T-helper 22 cell (primary cell): ENCODE data around the gene MAGEA4.

ENCODE experiments used
- DNase-seq: peaks from one replicate; pipeline ENCODE4 v3.0.0-alpha.2; 2020; ENCODE audit warnings: low read depth

The MAGEA4 gene

DNA sequence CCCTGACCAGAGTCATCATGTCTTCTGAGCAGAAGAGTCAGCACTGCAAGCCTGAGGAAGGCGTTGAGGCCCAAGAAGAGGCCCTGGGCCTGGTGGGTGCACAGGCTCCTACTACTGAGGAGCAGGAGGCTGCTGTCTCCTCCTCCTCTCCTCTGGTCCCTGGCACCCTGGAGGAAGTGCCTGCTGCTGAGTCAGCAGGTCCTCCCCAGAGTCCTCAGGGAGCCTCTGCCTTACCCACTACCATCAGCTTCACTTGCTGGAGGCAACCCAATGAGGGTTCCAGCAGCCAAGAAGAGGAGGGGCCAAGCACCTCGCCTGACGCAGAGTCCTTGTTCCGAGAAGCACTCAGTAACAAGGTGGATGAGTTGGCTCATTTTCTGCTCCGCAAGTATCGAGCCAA, 11.0 kb downstream of the MAGEA4 start:
- no peak for DNase-seq

DNA sequence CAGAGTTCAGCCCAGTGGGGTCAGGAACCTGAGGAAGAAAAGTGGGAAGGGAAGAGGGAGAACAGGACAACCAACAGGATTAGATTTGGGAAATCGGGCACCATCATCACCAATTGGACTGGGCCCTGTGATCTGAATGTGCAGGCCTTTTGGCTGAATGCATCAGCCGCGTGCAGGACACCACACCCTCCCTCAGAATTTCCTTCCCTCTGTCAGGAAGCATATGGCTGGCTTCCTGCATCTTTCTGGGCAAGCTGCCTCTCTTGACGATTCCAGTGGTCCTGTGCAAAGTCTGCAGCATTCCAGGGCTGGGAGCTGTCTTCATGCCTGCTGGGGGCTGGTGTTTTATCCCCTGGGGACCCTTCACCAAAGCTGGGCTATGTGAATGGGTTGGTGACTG, 16.4 kb downstream of the MAGEA4 start:
- no peak for DNase-seq

DNA sequence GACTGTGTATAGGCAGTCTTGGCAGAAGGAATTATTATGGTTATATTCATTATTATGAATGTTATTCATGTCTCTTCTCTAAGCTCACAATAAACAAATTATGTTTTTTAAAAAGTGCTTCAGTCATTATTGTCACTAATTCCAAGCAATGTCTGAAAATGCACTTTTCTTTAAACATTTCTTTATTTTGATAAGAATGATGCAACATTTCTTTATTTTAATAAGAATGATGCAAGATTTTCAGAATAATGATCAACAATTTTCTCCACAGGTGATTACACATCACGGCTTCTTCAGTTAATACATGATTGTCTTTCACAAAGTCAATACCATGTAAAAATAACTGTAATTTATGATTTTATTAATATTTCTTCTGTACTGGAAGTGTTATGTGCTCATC, 22.7 kb downstream of the MAGEA4 start:
- DNase-seq, result no peak

DNA sequence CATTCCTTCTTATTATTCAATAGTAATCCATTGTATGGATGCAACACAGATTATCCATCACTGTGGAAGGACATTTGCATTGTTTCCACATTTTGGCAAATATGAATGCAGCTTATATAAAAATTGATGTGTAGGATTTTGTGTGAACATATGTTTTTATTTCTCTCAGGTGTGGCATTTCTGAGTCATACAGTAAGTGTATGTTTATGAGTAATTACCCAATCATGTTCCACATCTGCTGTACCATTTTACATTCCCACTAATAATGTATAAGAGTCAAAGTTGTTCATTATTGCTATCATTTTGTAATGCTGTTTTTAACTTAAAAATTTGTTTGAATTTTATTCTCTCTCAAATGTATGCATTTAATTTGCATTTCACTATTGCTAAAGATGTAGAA, 25.5 kb downstream of the MAGEA4 start:
- DNase-seq, result no peak

DNA sequence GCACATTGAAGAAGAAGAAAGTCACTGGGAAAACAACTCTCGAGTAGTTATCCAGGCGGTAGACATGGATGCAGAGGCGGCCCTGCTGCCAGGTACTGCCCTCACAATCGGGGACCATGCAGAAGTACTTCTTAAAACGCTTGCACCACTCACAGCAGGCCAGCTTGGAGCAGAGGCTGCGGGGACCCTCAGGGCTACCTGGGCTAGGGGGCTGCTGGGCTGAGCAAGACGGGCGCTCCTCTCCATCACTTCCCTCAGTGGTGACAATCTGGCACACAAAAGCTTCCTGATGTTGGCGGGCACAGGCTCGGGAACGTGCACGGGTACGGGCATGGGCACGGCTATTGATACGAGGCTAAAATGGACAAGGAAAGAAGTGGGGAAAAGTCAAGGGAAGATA, 42.0 kb downstream of the MAGEA4 start:
- no peak for DNase-seq

DNA sequence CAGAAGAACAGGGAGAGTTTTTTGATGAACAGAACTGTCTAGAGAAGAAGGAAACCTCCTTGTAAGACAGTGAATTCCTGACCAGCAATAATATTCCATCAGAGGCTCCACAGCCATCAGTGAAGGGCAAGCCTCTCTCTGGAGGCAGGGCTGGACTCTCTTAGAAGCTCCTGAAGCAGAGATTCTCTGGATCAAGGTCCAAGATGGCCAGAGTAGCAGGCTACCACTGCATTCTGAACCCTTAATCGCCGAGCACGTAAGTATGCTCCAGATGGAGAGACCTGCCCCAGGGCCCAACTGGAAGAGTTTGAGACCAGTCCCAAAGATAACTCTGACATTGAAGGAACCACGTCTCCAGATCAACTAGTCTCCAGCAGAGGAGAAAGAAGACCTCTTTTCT, 45.4 kb downstream of the MAGEA4 start:
- DNase-seq, result no peak

DNA sequence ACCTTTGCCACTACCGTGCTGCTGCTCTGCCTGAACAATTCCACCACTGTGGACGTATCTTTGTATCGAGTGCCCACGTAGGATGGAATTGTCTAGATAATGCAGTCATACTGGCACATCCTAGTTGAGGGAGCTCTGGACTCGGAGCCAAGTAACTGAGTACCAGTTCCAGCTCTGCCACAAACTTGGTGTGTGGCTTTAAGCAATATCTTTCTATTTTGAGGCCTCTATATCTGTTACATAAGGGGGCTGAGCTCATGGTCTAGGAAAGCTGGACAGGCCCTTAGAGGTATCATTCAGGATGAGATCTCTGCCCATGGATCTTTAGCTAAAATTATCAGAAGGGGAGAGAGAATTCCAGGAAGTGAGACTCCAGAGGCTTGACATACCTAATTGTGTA, 49.3 kb downstream of the MAGEA4 start:
- no peak for DNase-seq

DNA sequence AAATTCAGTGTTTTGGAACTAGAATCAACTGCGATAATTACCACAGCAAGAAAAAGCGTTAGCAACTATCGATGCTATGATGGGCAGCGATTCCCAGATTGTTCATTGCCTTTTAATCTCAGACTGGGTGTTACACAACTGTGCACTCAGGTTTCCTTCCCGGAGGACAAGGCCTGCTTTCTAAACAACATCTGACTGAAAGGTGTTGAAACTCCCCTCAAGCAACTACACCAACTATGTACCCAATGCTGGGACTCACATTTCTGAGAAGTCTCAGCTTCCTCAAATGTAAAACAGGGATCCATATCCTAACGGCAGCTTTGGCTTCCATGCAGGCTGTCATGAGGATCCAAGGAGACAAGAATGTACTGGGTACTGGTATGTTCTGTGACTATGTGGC, 53.5 kb downstream of the MAGEA4 start:
- no peak for DNase-seq

DNA sequence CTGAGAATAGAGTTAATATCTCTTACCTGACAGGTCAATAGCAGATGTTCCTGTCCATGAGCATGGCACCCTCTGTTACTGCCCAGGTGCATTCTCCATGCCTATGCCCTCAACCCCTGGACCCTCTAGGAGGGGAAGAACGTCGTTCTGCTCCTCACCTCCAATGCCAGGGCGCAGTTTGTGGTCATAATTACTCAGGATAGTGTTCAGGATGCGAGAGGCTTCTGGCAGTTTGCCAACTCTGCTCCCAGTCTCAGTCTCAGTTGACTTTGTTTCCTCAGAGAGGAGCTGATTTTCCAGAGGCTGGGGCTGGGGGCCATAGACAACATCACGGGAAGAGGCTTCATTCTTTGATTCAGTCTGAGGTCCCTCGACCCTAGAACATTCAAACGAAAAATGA, 57.3 kb downstream of the MAGEA4 start:
- no peak for DNase-seq

DNA sequence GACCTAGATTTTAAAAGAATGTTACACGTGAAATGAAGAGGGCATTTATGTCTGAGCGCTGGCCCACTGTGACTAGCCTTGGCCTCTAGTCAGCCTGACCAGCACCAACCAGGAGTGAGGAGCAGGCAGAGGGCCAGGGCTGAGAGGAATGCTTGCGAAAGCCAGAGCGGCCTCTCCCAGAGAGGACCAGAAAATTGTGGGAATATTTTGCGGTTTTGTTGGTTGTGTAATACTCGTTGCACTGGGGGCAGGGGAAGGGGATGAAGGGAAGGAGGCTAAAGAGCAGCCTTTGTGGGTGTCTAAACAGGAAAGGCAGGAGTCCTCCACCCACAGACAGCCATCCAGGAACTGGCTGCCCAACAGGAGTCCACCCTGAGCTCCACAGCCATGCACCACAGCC, 58.0 kb downstream of the MAGEA4 start:
- DNase-seq, result no peak

DNA sequence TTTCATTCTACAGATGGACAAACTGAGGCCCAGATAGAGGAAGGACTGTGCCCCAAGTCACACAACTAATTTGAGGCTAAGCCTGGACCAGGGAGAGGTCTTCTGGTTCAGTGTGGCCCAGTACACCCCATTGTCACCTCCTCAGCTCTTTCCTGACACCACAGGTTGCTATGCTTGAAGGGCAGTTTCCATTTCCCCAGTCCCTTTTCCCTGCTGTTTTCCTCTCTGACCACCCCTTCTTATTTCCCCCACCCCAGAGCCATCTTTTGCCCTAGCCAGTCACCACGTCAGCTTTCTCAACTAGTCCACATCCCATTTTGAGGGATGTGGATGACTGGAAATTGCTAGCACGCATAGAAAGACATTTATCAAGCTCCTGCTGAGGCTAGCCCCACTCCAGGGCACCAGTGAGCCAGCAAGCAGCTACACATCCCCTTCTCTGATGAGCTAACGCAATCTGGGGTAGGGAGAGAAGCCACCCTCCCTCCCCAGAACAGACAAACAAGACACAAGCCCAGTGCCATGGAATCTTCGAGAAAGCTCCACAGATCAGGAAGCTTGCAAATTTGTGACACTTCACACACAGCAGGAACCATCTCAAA, 60.5 kb downstream of the MAGEA4 start:
- DNase-seq, result no peak

DNA sequence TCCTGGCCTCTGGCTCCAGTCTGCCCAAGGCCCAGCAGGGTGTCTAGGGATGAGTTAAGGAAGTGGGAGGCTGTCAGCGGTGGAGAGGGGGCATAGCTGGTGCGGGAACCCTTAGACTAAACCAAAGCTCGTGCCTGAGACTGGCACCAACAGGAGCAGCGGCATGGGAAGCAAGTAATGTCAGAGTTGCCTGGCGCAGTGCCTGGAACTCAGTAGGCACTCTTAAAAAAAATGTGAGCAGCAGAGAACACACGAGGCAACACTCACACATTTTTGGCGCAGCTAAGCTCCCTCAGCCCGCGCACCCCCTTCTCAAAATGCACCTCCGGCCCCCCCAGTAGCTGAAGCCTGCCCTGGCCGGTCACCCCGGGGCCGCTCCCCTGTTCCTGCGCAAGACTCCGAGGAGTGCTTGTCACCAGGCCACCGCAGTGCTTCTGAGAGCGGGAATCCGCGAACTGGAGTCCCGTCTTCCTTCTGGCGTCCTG, 61.2 kb downstream of the MAGEA4 start:
- no peak for DNase-seq
